Panc1 (cell line): ENCODE data around the gene EXOC5. TPM values are rescaled to one million over a fixed set of nuclear protein-coding genes. Genes with fewer than 3 reads are reported as not detected.

Source experiments
- ATAC-seq: fragments of 200-7000 bp; cut with Tn5 transposase; 2 replicates; pipeline ENCODE4 v1.9.1; 2020; ENCODE audit warnings: mild to moderate bottlenecking, moderate library complexity
- BruUV-seq: library from RNA; stranded (reverse); fragments of 400-500 nt; replicated peaks from 2 replicates; lab custom pipeline; 2021; lab: Mats Ljungman, UMichigan
- CTCF ChIA-PET: fragments of 300-600 bp; sonication (Branson Sonifier 250); formaldehyde crosslinking; loops from one replicate; lab custom pipeline; 2022; ENCODE audit warnings: antibody characterized with exemption; lab: Charles Lee
- POLR2A ChIA-PET: fragments of 300-600 bp; sonication (Branson Sonifier 250); formaldehyde crosslinking; loops from one replicate; lab custom pipeline; 2022; ENCODE audit warnings: antibody characterized with exemption; lab: Charles Lee
- DNase-seq: peaks from one replicate; pipeline ENCODE4 v3.0.0-alpha.2; 2010; ENCODE audit warnings: low read depth, low spot score
- H3K27ac ChIP-seq: 2 replicates; pipeline ENCODE4 v1.5.1; 2011; ENCODE audit warnings: mild to moderate bottlenecking, low read length, inconsistent platforms
- H3K27me3 ChIP-seq: fragments of 200-500 bp; sonication (Bioruptor generic); 2 replicates; pipeline ENCODE4 v1.6.0; 2014; ENCODE audit warnings: low read length, inconsistent platforms; ENCODE audit not compliant: control insufficient read depth, insufficient read depth
- H3K36me3 ChIP-seq: fragments of 200-500 bp; sonication (Bioruptor generic); 2 replicates; pipeline ENCODE4 v1.5.1; 2014; ENCODE audit warnings: inconsistent platforms, mild to moderate bottlenecking, low read length, moderate library complexity; ENCODE audit not compliant: control insufficient read depth, insufficient read depth
- H3K4me1 ChIP-seq: 2 replicates; pipeline ENCODE4 v1.5.1; 2011; ENCODE audit warnings: inconsistent platforms, mild to moderate bottlenecking, low read length, moderate library complexity; ENCODE audit not compliant: control insufficient read depth, insufficient read depth
- H3K4me3 ChIP-seq, 2 experiments: 2 replicates each; pipeline ENCODE4 v1.5.1; 2011 to 2012; ENCODE audit warnings: low read depth in 2 of 2, low read length in 2 of 2, mild to moderate bottlenecking in 2 of 2, inconsistent platforms in 1 of 2, moderate library complexity in 1 of 2
- H3K9me3 ChIP-seq: fragments of 200-500 bp; sonication (Bioruptor generic); 2 replicates; pipeline ENCODE4 v1.5.1; 2014; ENCODE audit warnings: low read depth, mild to moderate bottlenecking, inconsistent platforms, low read length, moderate library complexity; ENCODE audit not compliant: control insufficient read depth, insufficient read depth
- POLR2AphosphoS5 ChIP-seq: IDR thresholded peaks from 2 replicates; pipeline ENCODE4 v1.6.1; 2012; ENCODE audit warnings: mild to moderate bottlenecking, low read depth, low read length, moderate library complexity
- SIN3A ChIP-seq: IDR thresholded peaks from 2 replicates; pipeline ENCODE4 v1.6.1; 2012; ENCODE audit warnings: low read depth, mild to moderate bottlenecking, low read length, moderate library complexity, borderline replicate concordance; ENCODE audit not compliant: insufficient read depth
- TCF7L2 ChIP-seq: IDR thresholded peaks from 2 replicates; pipeline ENCODE4 v1.6.1; 2011; ENCODE audit warnings: mild to moderate bottlenecking, low read depth, low read length, inconsistent platforms
- in situ Hi-C: cut with HindIII; loops from 2 replicates; pipeline ENCODE4 v1.10.0; 2016; ENCODE audit warnings: low sequenced_read_pairs, low pct_unique_long_range_greater_than_20kb
- intact Hi-C: fragments of 100-400 bp; cut with micrococcal nuclease; formaldehyde crosslinking; loops from one replicate; pipeline ENCODE4 v1.10.0; 2022; ENCODE audit not compliant: unreplicated experiment
- total RNA-seq: library from RNA; stranded (reverse); gene quantifications from one replicate; pipeline ENCODE4 v1.2.1, GENCODE V29; 2021; ENCODE audit not compliant: unreplicated experiment
- TF ChIP-seq, protein P1 (sequence below), 2 experiments: IDR thresholded peaks; 2 replicates each; pipeline ENCODE4 v1.6.1; 2011 to 2012; ENCODE audit warnings: low read depth in 2 of 2, control low read depth in 1 of 2, low read length in 1 of 2, mild to moderate bottlenecking in 1 of 2, moderate library complexity in 1 of 2; ENCODE audit not compliant: insufficient read depth in 1 of 2
- TF ChIP-seq, protein P2 (sequence below): fragments of 450-650 bp; IDR thresholded peaks from 2 replicates; pipeline ENCODE4 v1.5.1; 2017; ENCODE audit warnings: mild to moderate bottlenecking

The EXOC5 gene
- total RNA-seq, 1 experiment from 2014 or later, result 57.6 TPM

DNA sequence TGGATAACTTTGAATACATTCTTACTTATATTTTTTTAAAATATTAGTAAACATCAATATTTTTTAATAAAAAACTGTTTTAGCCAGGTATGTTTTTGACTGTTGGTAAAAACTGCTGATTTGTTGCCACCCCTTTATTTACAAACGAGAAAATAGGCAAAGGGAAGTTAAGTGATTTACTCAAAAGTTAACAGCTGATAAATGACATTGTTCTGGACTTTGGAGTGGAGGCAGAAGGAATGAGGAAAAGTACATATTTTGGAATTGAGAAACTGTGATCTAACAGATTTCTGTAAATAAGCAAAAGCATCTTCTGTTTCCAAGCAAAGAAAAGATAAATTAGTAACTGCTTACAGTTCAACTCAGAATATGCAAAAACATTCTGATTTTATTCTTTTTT lies 4.5 kb upstream of the EXOC5 start:
- POLR2A ChIA-PET, result no interaction called here
- CTCF ChIA-PET, result no interaction called here
- no peak for TF ChIP-seq SIN3A
- no peak for TF ChIP-seq TCF7L2
- TF ChIP-seq POLR2AphosphoS5, result no peak
- TF ChIP-seq, protein P1, sequence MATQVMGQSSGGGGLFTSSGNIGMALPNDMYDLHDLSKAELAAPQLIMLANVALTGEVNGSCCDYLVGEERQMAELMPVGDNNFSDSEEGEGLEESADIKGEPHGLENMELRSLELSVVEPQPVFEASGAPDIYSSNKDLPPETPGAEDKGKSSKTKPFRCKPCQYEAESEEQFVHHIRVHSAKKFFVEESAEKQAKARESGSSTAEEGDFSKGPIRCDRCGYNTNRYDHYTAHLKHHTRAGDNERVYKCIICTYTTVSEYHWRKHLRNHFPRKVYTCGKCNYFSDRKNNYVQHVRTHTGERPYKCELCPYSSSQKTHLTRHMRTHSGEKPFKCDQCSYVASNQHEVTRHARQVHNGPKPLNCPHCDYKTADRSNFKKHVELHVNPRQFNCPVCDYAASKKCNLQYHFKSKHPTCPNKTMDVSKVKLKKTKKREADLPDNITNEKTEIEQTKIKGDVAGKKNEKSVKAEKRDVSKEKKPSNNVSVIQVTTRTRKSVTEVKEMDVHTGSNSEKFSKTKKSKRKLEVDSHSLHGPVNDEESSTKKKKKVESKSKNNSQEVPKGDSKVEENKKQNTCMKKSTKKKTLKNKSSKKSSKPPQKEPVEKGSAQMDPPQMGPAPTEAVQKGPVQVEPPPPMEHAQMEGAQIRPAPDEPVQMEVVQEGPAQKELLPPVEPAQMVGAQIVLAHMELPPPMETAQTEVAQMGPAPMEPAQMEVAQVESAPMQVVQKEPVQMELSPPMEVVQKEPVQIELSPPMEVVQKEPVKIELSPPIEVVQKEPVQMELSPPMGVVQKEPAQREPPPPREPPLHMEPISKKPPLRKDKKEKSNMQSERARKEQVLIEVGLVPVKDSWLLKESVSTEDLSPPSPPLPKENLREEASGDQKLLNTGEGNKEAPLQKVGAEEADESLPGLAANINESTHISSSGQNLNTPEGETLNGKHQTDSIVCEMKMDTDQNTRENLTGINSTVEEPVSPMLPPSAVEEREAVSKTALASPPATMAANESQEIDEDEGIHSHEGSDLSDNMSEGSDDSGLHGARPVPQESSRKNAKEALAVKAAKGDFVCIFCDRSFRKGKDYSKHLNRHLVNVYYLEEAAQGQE (IDR thresholded peaks at IDR 0.05; ENCODE audit: insufficient read depth in 1 of 2, low read depth in 2 of 2, low read length in 1 of 2), result no peak
- TF ChIP-seq, protein P2, sequence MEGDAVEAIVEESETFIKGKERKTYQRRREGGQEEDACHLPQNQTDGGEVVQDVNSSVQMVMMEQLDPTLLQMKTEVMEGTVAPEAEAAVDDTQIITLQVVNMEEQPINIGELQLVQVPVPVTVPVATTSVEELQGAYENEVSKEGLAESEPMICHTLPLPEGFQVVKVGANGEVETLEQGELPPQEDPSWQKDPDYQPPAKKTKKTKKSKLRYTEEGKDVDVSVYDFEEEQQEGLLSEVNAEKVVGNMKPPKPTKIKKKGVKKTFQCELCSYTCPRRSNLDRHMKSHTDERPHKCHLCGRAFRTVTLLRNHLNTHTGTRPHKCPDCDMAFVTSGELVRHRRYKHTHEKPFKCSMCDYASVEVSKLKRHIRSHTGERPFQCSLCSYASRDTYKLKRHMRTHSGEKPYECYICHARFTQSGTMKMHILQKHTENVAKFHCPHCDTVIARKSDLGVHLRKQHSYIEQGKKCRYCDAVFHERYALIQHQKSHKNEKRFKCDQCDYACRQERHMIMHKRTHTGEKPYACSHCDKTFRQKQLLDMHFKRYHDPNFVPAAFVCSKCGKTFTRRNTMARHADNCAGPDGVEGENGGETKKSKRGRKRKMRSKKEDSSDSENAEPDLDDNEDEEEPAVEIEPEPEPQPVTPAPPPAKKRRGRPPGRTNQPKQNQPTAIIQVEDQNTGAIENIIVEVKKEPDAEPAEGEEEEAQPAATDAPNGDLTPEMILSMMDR, result no peak
- Histone ChIP-seq H3K27me3 (no peaks in the 10 kb centered on the region), H3K4me3 (no peak overlapping the region), H3K36me3 (peaks cover 2% of the 10 kb centered on the region), H3K27ac (no peak overlapping the region), H3K9me3 (no peaks in the 10 kb centered on the region), H3K4me1 (peaks cover 7% of the 10 kb centered on the region)
- in situ Hi-C loops (no loop called here), intact Hi-C loops (no loop called here)
- BruUV-seq, result no TSS peak
- ATAC-seq, result no peak
- DNase-seq, result no peak

DNA sequence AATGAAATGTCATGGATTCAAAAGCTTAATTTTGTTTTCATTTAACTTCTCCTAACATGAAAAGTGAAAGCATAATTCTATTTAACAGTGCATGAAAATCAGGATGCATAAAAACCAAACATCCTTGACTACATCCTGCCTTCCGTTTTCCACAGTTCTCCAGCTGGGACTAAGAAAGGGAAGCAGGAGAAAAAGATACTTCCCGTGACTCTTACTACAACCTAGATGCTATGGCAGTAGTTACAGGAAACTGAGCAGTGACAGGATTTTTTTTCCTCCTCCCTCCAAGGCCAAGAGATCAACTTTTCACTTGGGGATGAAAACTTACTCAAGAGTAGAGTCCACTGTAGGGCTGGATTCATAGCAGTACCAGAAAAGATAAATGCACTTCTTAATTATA lies 2.6 kb downstream of the EXOC5 start:
- Histone ChIP-seq H3K36me3 (no peaks in the 10 kb centered on the region; the same call in none of the 2 replicates), H3K4me1 (peaks cover 7% of the 10 kb centered on the region), H3K27ac (no peak overlapping the region), H3K4me3 (no peak overlapping the region), H3K9me3 (no peaks in the 10 kb centered on the region), H3K27me3 (no peaks in the 10 kb centered on the region)
- ChIA-PET CTCF (no interaction called here), POLR2A (no interaction called here)
- intact Hi-C loops, result no loop called here
- ATAC-seq (no peak), DNase-seq (no peak)
- in situ Hi-C loops, result no loop called here
- no TSS peak for BruUV-seq
- no peak for TF ChIP-seq POLR2AphosphoS5
- TF ChIP-seq TCF7L2, result no peak
- TF ChIP-seq SIN3A, result no peak
- TF ChIP-seq, protein P1 (IDR thresholded peaks at IDR 0.05; ENCODE audit: insufficient read depth in 1 of 2, low read depth in 2 of 2, low read length in 1 of 2), result no peak
- TF ChIP-seq, protein P2, result no peak
